Thyroid gland (tissue), 4 donors: ENCODE measurements around the gene ALG2. TPM values are rescaled to one million over a fixed set of nuclear protein-coding genes. Genes with fewer than 3 reads are reported as not detected.

ENCODE experiments used
- DNase-seq, 2 donors: peaks; one replicate each; pipeline ENCODE4 v3.0.0-alpha.2; 2019
- H3K27ac ChIP-seq, 3 donors: fragments of 200-600 bp; sonication (generic); 1 replicate in 2 of 3; 2 replicates in 1 of 3; pipeline ENCODE4 v1.5.1; 2016 to 2019; ENCODE audit warnings: mild to moderate bottlenecking in 1 of 3, moderate library complexity in 1 of 3
- H3K27me3 ChIP-seq: fragments of 200-600 bp; sonication (generic); one replicate; pipeline ENCODE4 v1.5.1; 2019
- H3K36me3 ChIP-seq, 2 donors: fragments of 200-600 bp; sonication (generic); one replicate each; pipeline ENCODE4 v1.5.1; 2016 to 2019
- H3K4me1 ChIP-seq, 2 donors: fragments of 200-600 bp; sonication (generic); one replicate each; pipeline ENCODE4 v1.5.1; 2017 to 2019
- H3K4me3 ChIP-seq, 3 donors: fragments of 200-600 bp; sonication (generic); replicated peaks in 1 of 3; 1 replicate in 2 of 3; 2 replicates in 1 of 3; pipeline ENCODE4 v1.5.1; 2016; ENCODE audit warnings: mild to moderate bottlenecking in 1 of 3
- H3K9me3 ChIP-seq: fragments of 200-600 bp; sonication (generic); one replicate; pipeline ENCODE4 v1.5.1; 2017
- POLR2A ChIP-seq, 2 donors: fragments of 450-650 bp; IDR thresholded peaks; one replicate each; pipeline ENCODE4 v1.6.1; 2017; ENCODE audit warnings: antibody characterized with exemption in 2 of 2, mild to moderate bottlenecking in 2 of 2, moderate library complexity in 1 of 2
- WGBS, 2 donors: methylation state at CpG; one replicate each; pipeline ENCODE4 v1.1.5; 2017; 5-methylcytosine and 5-hydroxymethylcytosine counted together
- intact Hi-C: fragments of 100-400 bp; cut with DNase I; formaldehyde crosslinking; loops from one replicate; pipeline ENCODE4 v1.15.1; 2023
- total RNA-seq, 4 donors: library from RNA; depleted of rRNA; stranded (reverse); fragments of >200 nt; gene quantifications; one replicate each; pipeline ENCODE4 v1.2.3, GENCODE V29; 2016
- TF ChIP-seq, protein P1 (sequence below), 6 experiments: fragments of 200-600 bp in 3 of 6; fragments of 450-650 bp in 3 of 6; sonication (generic) in 3 of 6; IDR thresholded peaks; one replicate each; pipeline ENCODE4 v1.5.1; 2016 to 2019; ENCODE audit warnings: antibody characterized with exemption in 6 of 6, mild to moderate bottlenecking in 2 of 6, inconsistent platforms in 1 of 6, moderate library complexity in 1 of 6

ALG2 gene
- total RNA-seq, 4 donors from 2014 or later, result 45.0 to 63.9 (median 58.2) TPM

- no peak overlapping the region for H3K4me3 ChIP-seq
- H3K27me3 ChIP-seq, result no peaks in the 10 kb centered on the region
- peaks cover 6 to 8% of the 10 kb centered on the region in 2 donors for H3K36me3 ChIP-seq
- H3K4me1 ChIP-seq, result no peaks in the 10 kb centered on the region
- no peaks in the 10 kb centered on the region for H3K9me3 ChIP-seq
- no peak overlapping the region for H3K27ac ChIP-seq
- TF ChIP-seq, protein P1, sequence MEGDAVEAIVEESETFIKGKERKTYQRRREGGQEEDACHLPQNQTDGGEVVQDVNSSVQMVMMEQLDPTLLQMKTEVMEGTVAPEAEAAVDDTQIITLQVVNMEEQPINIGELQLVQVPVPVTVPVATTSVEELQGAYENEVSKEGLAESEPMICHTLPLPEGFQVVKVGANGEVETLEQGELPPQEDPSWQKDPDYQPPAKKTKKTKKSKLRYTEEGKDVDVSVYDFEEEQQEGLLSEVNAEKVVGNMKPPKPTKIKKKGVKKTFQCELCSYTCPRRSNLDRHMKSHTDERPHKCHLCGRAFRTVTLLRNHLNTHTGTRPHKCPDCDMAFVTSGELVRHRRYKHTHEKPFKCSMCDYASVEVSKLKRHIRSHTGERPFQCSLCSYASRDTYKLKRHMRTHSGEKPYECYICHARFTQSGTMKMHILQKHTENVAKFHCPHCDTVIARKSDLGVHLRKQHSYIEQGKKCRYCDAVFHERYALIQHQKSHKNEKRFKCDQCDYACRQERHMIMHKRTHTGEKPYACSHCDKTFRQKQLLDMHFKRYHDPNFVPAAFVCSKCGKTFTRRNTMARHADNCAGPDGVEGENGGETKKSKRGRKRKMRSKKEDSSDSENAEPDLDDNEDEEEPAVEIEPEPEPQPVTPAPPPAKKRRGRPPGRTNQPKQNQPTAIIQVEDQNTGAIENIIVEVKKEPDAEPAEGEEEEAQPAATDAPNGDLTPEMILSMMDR (IDR thresholded peaks at IDR 0.05), result no peak
- TF ChIP-seq POLR2A (IDR thresholded peaks at IDR 0.05), result no peak
- no peak for DNase-seq
- intact Hi-C loops, result no loop called here
Measured at GRCh38 chr9:99237356-99237755, 15.6 kb upstream of the ALG2 start.

DNA sequence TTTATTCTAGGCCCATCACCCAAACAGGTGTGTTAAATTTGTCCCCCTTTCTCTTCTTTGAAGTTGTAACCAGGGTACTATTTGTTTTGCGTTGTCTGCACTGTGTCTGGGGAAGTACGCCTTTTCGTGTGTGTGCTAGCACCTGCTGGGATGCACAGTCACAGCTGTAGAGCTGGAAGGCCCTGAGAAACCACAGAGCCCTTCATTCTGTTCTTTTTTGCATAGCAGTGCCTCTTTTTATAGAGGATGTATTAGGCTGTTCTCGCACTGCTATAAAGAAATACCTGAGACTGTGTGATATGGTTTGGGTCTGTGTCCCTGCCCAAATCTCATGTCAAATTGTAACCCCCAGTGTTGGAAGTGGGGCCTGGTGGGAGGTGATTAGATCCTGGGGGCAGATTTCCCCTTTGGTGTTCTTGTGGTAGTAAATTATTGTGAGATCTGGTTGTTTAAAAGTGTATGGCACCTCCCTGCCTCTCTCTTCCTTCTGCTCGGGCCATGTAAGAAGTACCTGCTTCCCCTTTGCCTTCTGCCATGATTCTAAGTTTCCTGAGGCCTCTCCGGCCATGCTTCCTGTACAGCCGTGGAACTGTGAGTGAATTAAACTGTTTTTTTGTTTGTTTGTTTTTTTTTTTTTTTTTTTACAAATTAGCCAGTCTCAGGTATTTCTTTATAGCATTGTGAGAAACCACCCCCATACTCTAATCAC, 14.3 kb upstream of the ALG2 start:
- H3K4me3 ChIP-seq, result no peak overlapping the region
- no peak overlapping the region for H3K27ac ChIP-seq
- no peak for DNase-seq
- no peaks in the 10 kb centered on the region for H3K27me3 ChIP-seq
- 87 to 95% methylated on average over 7 of the region's 7 CpGs for WGBS, 2 donors
- peaks cover 9 to 18% of the 10 kb centered on the region in 2 donors for H3K36me3 ChIP-seq
- TF ChIP-seq, protein P1 (IDR thresholded peaks at IDR 0.05), result no peak
- no peak for TF ChIP-seq POLR2A (IDR thresholded peaks at IDR 0.05)
- intact Hi-C loops, result no loop called here
- no peaks in the 10 kb centered on the region for H3K9me3 ChIP-seq
- H3K4me1 ChIP-seq, result no peaks in the 10 kb centered on the region

DNA sequence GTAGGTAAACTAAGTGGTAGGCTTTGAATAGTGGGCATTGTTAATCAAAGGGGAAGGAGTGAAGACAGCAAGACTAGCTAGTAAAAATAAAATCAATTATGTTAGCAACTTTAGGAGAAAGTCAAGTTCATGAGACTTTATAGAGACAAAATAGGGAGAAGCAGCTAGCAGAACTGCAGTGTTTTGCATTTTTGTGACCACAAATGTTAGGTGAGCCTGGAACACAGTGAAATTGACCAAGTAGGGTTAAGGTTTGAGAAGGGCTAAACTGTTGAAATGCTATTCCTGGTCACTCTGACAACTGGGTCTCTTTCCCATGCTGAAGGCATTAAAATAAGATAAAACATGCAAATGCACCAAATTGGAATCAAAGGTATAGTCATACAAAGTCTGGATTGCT, 13.3 kb upstream of the ALG2 start:
- Histone ChIP-seq H3K4me1 (no peaks in the 10 kb centered on the region), H3K27ac (no peak overlapping the region), H3K4me3 (no peak overlapping the region), H3K27me3 (no peaks in the 10 kb centered on the region), H3K9me3 (no peaks in the 10 kb centered on the region), H3K36me3 (peaks cover 18 to 28% of the 10 kb centered on the region in 2 donors)
- intact Hi-C loops, result no loop called here
- TF ChIP-seq, protein P1 (IDR thresholded peaks at IDR 0.05), result no peak
- no peak for TF ChIP-seq POLR2A (IDR thresholded peaks at IDR 0.05)
- no peak for DNase-seq

- Histone ChIP-seq H3K4me1 (no peaks in the 10 kb centered on the region), H3K4me3 (no peak overlapping the region), H3K27me3 (no peaks in the 10 kb centered on the region), H3K9me3 (no peaks in the 10 kb centered on the region), H3K27ac (no peak overlapping the region), H3K36me3 (peaks cover 20 to 28% of the 10 kb centered on the region in 2 donors)
- TF ChIP-seq, protein P1 (IDR thresholded peaks at IDR 0.05), result no peak
- no peak for TF ChIP-seq POLR2A (IDR thresholded peaks at IDR 0.05)
- intact Hi-C loops, result no loop called here
- DNase-seq, result no peak
- WGBS, 2 donors, result 100% methylated on average over 2 of the region's 2 CpGs
Measured at GRCh38 chr9:99234618-99235017, 12.9 kb upstream of the ALG2 start.

- Histone ChIP-seq H3K4me3 (no peak overlapping the region), H3K4me1 (no peaks in the 10 kb centered on the region), H3K27ac (no peak overlapping the region), H3K36me3 (peaks cover 36 to 42% of the 10 kb centered on the region in 2 donors), H3K9me3 (no peaks in the 10 kb centered on the region), H3K27me3 (no peaks in the 10 kb centered on the region)
- 94% methylated on average over 2 of the region's 2 CpGs for WGBS, 2 donors
- TF ChIP-seq POLR2A (IDR thresholded peaks at IDR 0.05), result no peak
- TF ChIP-seq, protein P1 (IDR thresholded peaks at IDR 0.05), result peak in 4 of 6 experiments; percentile 5 to 37 (median 22)
- intact Hi-C loops, result no loop called here
- no peak for DNase-seq
Measured at GRCh38 chr9:99231711-99232110, 10.0 kb upstream of the ALG2 start.
